Suprapubic skin (tissue), 4 donors: ENCODE data around the gene PARD6B.

Experiments
- CTCF ChIP-seq, 2 donors: fragments of 200-600 bp in 1 of 2; fragments of 450-650 bp in 1 of 2; sonication (generic) in 1 of 2; IDR thresholded peaks; one replicate each; pipeline ENCODE4 v1.5.1; 2016 to 2019; ENCODE audit warnings: antibody characterized with exemption in 2 of 2, mild to moderate bottlenecking in 1 of 2, moderate library complexity in 1 of 2
- EP300 ChIP-seq: sonication (generic); formaldehyde crosslinking; IDR thresholded peaks from one replicate; pipeline ENCODE4 v1.6.1; 2017; ENCODE audit warnings: antibody characterized with exemption
- POLR2A ChIP-seq, 2 donors: fragments of 450-650 bp; IDR thresholded peaks; one replicate each; pipeline ENCODE4 v1.6.1; 2017; ENCODE audit warnings: antibody characterized with exemption in 2 of 2, mild to moderate bottlenecking in 2 of 2, moderate library complexity in 2 of 2
- POLR2AphosphoS5 ChIP-seq, 3 donors: sonication (generic); formaldehyde crosslinking; IDR thresholded peaks; one replicate each; pipeline ENCODE4 v1.6.1; 2017; ENCODE audit warnings: antibody characterized with exemption in 3 of 3

- TF ChIP-seq POLR2A (IDR thresholded peaks at IDR 0.05) (no peak), POLR2AphosphoS5 (IDR thresholded peaks at IDR 0.05) (no peak), CTCF (IDR thresholded peaks at IDR 0.05) (no peak), EP300 (no peak)
Observed at GRCh38 chr20:50727792-50728485, 3.4 kb upstream of the PARD6B start.
